GM12878 (cell line): ENCODE data around the gene INKA1. TPM values are rescaled to one million over a fixed set of nuclear protein-coding genes. Genes with fewer than 3 reads are reported as not detected.
"Not testable (repeated sequence)": the region's sequence is repeated elsewhere in the genome, so short reads cannot be mapped to it uniquely, and the experiment has no call there.

ENCODE experiments used
- ATAC-seq: fragments of 200-7000 bp; cut with Tn5 transposase; 3 replicates; pipeline ENCODE4 v1.9.1; 2020; ENCODE audit warnings: mild to moderate bottlenecking, moderate library complexity
- BruUV-seq: library from RNA; stranded (reverse); fragments of 400-500 nt; replicated peaks from 2 replicates; lab custom pipeline; 2021; lab: Mats Ljungman, UMichigan
- CTCF ChIA-PET: fragments of 300-600 bp; sonication (Branson Sonifier 250); formaldehyde crosslinking; extraction: SDS; loops from one replicate; lab custom pipeline; 2021; ENCODE audit warnings: inconsistent platforms; lab: Yijun Ruan, JAX
- POLR2A ChIA-PET: fragments of 350-600 bp; formaldehyde crosslinking; extraction: SDS; loops from one replicate; lab custom pipeline; 2021; ENCODE audit warnings: inconsistent platforms; lab: Charles Lee
- RAD21 ChIA-PET: fragments of 300-600 bp; sonication (Branson Sonifier 250); formaldehyde crosslinking; loops from one replicate; lab custom pipeline; 2023; ENCODE audit warnings: antibody characterized with exemption; ENCODE audit not compliant: unreplicated experiment; lab: Charles Lee
- SMC1A ChIA-PET: fragments of 300-600 bp; sonication (Branson Sonifier 250); formaldehyde crosslinking; loops from one replicate; lab custom pipeline; 2023; ENCODE audit not compliant: unreplicated experiment, uncharacterized antibody; lab: Charles Lee
- DNase-seq: peaks from one replicate; pipeline ENCODE4 v3.0.0-alpha.2; 2011; ENCODE audit warnings: low read depth, low spot score
- FAIRE-seq: peaks from 3 replicates; lab custom pipeline; 2011; peaks lifted over from hg19 to GRCh38; lab: Jason Lieb, UNC
- H2AFZ ChIP-seq: 2 replicates; pipeline ENCODE4 v1.6.0; 2011; ENCODE audit warnings: low read depth, low read length, control low read depth; ENCODE audit not compliant: control insufficient read depth
- H3K27ac ChIP-seq: 2 replicates; pipeline ENCODE4 v1.5.1; 2011; ENCODE audit warnings: control low read depth; ENCODE audit not compliant: control insufficient read depth, insufficient read depth
- H3K27me3 ChIP-seq, 2 experiments: replicated peaks in 1 of 2; 2 replicates each; pipeline versions ENCODE4 v1.6.0 to v1.6.1; 2011; ENCODE audit warnings: low read length in 1 of 2; ENCODE audit not compliant: control insufficient read depth in 2 of 2, insufficient read depth in 2 of 2
- H3K36me3 ChIP-seq, 2 experiments: 2 replicates each; pipeline ENCODE4 v1.5.1; 2011; ENCODE audit warnings: low read length in 1 of 2; ENCODE audit not compliant: control insufficient read depth in 2 of 2, insufficient read depth in 2 of 2
- H3K4me1 ChIP-seq: 2 replicates; pipeline ENCODE4 v1.6.1; 2011; ENCODE audit warnings: mild to moderate bottlenecking, low read length, moderate library complexity, mixed read lengths; ENCODE audit not compliant: control insufficient read depth, insufficient read depth
- H3K4me2 ChIP-seq: 2 replicates; pipeline ENCODE4 v1.6.0; 2011; ENCODE audit warnings: control low read depth; ENCODE audit not compliant: control insufficient read depth, insufficient read depth
- H3K4me3 ChIP-seq: fragments of 200-600 bp; sonication (generic); 2 replicates; pipeline ENCODE4 v1.5.1; 2016
- H3K79me2 ChIP-seq: 2 replicates; pipeline ENCODE4 v1.6.0; 2011; ENCODE audit warnings: low read length; ENCODE audit not compliant: control insufficient read depth, insufficient read depth
- H3K9ac ChIP-seq: 2 replicates; pipeline ENCODE4 v1.8.0; 2011; ENCODE audit warnings: low read length, control low read depth, mixed read lengths; ENCODE audit not compliant: control insufficient read depth, insufficient read depth
- H3K9me3 ChIP-seq: replicated peaks from 3 replicates; pipeline ENCODE4 v1.5.1; 2011; ENCODE audit warnings: mild to moderate bottlenecking, low read length; ENCODE audit not compliant: control insufficient read depth, insufficient read depth
- H4K20me1 ChIP-seq: 2 replicates; pipeline ENCODE4 v1.6.0; 2011; ENCODE audit not compliant: control insufficient read depth, insufficient read depth
- BHLHE40 ChIP-seq, 2 experiments: fragments of 450-650 bp in 1 of 2; IDR thresholded peaks; 2 replicates each; pipeline ENCODE4 v1.6.1; 2011 to 2017; ENCODE audit warnings: low read depth in 2 of 2, borderline replicate concordance in 1 of 2, improper control_type of control experiment in 1 of 2, low read length in 1 of 2, mild to moderate bottlenecking in 1 of 2
- CHD4 ChIP-seq: fragments of 200-600 bp; sonication (generic); IDR thresholded peaks from 2 replicates; pipeline ENCODE4 v1.6.1; 2016; ENCODE audit warnings: mild to moderate bottlenecking
- HDGF ChIP-seq: fragments of 450-650 bp; IDR thresholded peaks from 2 replicates; pipeline ENCODE4 v1.6.1; 2016; ENCODE audit warnings: antibody characterized with exemption
- MEF2A ChIP-seq: IDR thresholded peaks from 2 replicates; pipeline ENCODE4 v1.6.1; 2011; ENCODE audit warnings: low read depth, mild to moderate bottlenecking, low read length, moderate library complexity; ENCODE audit not compliant: insufficient read depth
- MTA3 ChIP-seq: IDR thresholded peaks from 2 replicates; pipeline ENCODE4 v1.6.1; 2012; ENCODE audit warnings: low read length, inconsistent platforms, borderline replicate concordance
- YY1 ChIP-seq: IDR thresholded peaks from 2 replicates; pipeline ENCODE4 v1.6.1; 2011; ENCODE audit warnings: low read depth, mild to moderate bottlenecking, low read length
- WGBS: methylation state at CpG from one replicate; pipeline ENCODE4 v1.1.6; 2016; ENCODE audit warnings: low lambda C conversion rate; ENCODE audit not compliant: insufficient replicate concordance, insufficient coverage; ENCODE audit errors: missing lambda C conversion rate; 5-methylcytosine and 5-hydroxymethylcytosine counted together
- in situ Hi-C: fragments of 300-500 bp; cut with MboI; formaldehyde crosslinking; loops from 9 replicates; pipeline ENCODE4 v1.14.3; 2018; ENCODE audit warnings: mixed read lengths
- intact Hi-C: fragments of 100-400 bp; cut with micrococcal nuclease; formaldehyde crosslinking; loops from one replicate; pipeline ENCODE4 v1.14.2; 2022; ENCODE audit not compliant: unreplicated experiment
- polyA plus RNA-seq, 11 experiments: library from polyadenylated mRNA; depleted of rRNA in 4 of 11; unstranded in 6 of 11; stranded (reverse) in 5 of 11; fragments of >200 nt; fragmentation: Nextera tagmentation in 4 of 11; fragmentation: Illumina TruSeq in 1 of 11; extraction: Ambion mirVana in 4 of 11; extraction: Trizol in 1 of 11; gene quantifications; 1 replicate in 1 of 11; 2 replicates in 10 of 11; pipeline versions ENCODE4 v1.2.1 to v1.2.3, GENCODE V29; 2011 to 2016; ENCODE audit warnings: inconsistent platforms in 2 of 11, missing spikeins in 2 of 11, low read depth in 1 of 11
- total RNA-seq, 4 experiments: library from RNA; depleted of rRNA in 3 of 4; stranded (reverse); fragments of >200 nt in 3 of 4; fragmentation: Illumina TruSeq in 1 of 4; extraction: Trizol in 1 of 4; gene quantifications; 2 replicates each; pipeline versions ENCODE4 v1.2.1 to v1.2.3, GENCODE V29; 2013 to 2021

INKA1 gene
- total and polyA plus RNA-seq, 10 of the 15 experiments (the other 5 are each of a cell fraction or from before 2014, with no cell fraction given): 0.32 to 10.5 (median 4.9) TPM

GRCh38 chr3:49780080-49780974 lies 22.7 kb upstream of the INKA1 start (continued):
- TF ChIP-seq MTA3 (no peak), YY1 (no peak), MEF2A (no peak), BHLHE40 (IDR thresholded peaks at IDR 0.05; ENCODE audit: borderline replicate concordance in 1 of 2, low read depth in 2 of 2, low read length in 1 of 2) (no peak), CHD4 (no peak), HDGF (no peak)

DNA sequence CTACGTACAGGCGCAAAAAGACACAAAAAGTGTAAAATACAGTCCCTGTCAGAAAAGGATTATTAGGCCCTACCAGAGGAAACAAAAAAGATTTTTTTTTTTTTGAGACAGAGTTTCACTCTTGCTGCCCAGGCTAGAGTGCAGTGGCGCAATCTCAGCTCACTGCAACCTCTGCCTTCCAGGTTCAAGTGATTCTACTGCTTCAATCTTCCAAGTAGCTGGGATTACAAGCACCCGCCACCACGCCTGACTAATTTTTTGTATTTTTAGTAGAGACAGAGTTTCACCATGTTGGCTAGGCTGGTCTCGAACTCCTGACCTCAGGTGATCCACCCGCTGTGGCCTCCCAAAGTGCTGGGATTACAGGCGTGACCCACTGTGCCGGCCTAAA lies 22.1 kb upstream of the INKA1 start:
- BruUV-seq, H3K4me2 ChIP-seq, CTCF ChIA-PET, H3K4me1 ChIP-seq, in situ Hi-C loops, H3K27me3 ChIP-seq, POLR2A ChIA-PET, ATAC-seq, H3K36me3 ChIP-seq, H3K27ac ChIP-seq, H2AFZ ChIP-seq, H3K9ac ChIP-seq, FAIRE-seq, H3K9me3 ChIP-seq, H4K20me1 ChIP-seq, SMC1A ChIA-PET, DNase-seq, H3K4me3 ChIP-seq, intact Hi-C loops: not testable (repeated sequence)
- RAD21 ChIA-PET: interaction anchor here (1.4 kb wide), 1 partner anchor 58 kb away, joined by 4 read pairs; no protein-coding TSS in a partner anchor
- 96% methylated on average over 9 of the region's 9 CpGs for whole genome bisulfite sequencing
- H3K79me2 ChIP-seq: peaks cover 33% of the 10 kb centered on the region
